Astrocyte (in vitro differentiated cells and primary cell): ENCODE results near the gene PYCARD. TPM values are rescaled to one million over a fixed set of nuclear protein-coding genes. Genes with fewer than 3 reads are reported as not detected.

ENCODE experiments used
- DNase-seq: peaks from one replicate; pipeline ENCODE4 v3.0.0-alpha.2; 2010; ENCODE audit warnings: low read depth
- FAIRE-seq: peaks from 2 replicates; lab custom pipeline; 2011; peaks lifted over from hg19 to GRCh38; lab: Jason Lieb, UNC
- H2AFZ ChIP-seq: 2 replicates; pipeline ENCODE4 v1.6.0; 2012; ENCODE audit warnings: low read depth, low read length, inconsistent platforms
- H3K27ac ChIP-seq: 2 replicates; pipeline ENCODE4 v1.5.1; 2011; ENCODE audit warnings: low read depth, low read length, inconsistent platforms
- H3K27me3 ChIP-seq: 2 replicates; pipeline ENCODE4 v1.6.0; 2011; ENCODE audit warnings: low read length, inconsistent platforms; ENCODE audit not compliant: insufficient read depth
- H3K36me3 ChIP-seq: 2 replicates; pipeline ENCODE4 v1.5.1; 2011; ENCODE audit warnings: low read length, inconsistent platforms; ENCODE audit not compliant: insufficient read depth
- H3K4me1 ChIP-seq: 2 replicates; pipeline ENCODE4 v1.5.1; 2011; ENCODE audit warnings: low read length, inconsistent platforms; ENCODE audit not compliant: insufficient read depth
- H3K4me2 ChIP-seq: 2 replicates; pipeline ENCODE4 v1.6.0; 2012; ENCODE audit warnings: low read length, inconsistent platforms
- H3K4me3 ChIP-seq: 2 replicates; pipeline ENCODE4 v1.5.1; 2011; ENCODE audit warnings: low read depth, mild to moderate bottlenecking, low read length, inconsistent platforms; ENCODE audit not compliant: insufficient read depth
- H3K79me2 ChIP-seq: 2 replicates; pipeline ENCODE4 v1.6.0; 2012; ENCODE audit warnings: mild to moderate bottlenecking, low read length, inconsistent platforms; ENCODE audit not compliant: insufficient read depth
- H3K9ac ChIP-seq: 2 replicates; pipeline ENCODE4 v1.6.0; 2012; ENCODE audit warnings: mild to moderate bottlenecking, low read length, inconsistent platforms
- H3K9me3 ChIP-seq: 2 replicates; pipeline ENCODE4 v1.5.1; 2012; ENCODE audit warnings: low read depth, mild to moderate bottlenecking, low read length, inconsistent platforms; ENCODE audit not compliant: insufficient read depth
- H4K20me1 ChIP-seq: 2 replicates; pipeline ENCODE4 v1.6.0; 2012; ENCODE audit warnings: low read length, inconsistent platforms; ENCODE audit not compliant: insufficient read depth
- H3K27ac Mint-ChIP-seq: one replicate; pipeline ENCODE4 v1.8.0; 2021; ENCODE audit warnings: mild to moderate bottlenecking, mixed read lengths; ENCODE audit not compliant: unreplicated experiment
- H3K27me3 Mint-ChIP-seq: one replicate; pipeline ENCODE4 v1.8.0; 2021; ENCODE audit warnings: low read depth, mixed read lengths; ENCODE audit not compliant: unreplicated experiment
- H3K36me3 Mint-ChIP-seq: one replicate; pipeline ENCODE4 v1.8.0; 2021; ENCODE audit warnings: low read depth, mixed read lengths; ENCODE audit not compliant: unreplicated experiment
- H3K4me1 Mint-ChIP-seq: one replicate; pipeline ENCODE4 v1.8.0; 2021; ENCODE audit warnings: low read depth, mixed read lengths; ENCODE audit not compliant: unreplicated experiment
- H3K4me3 Mint-ChIP-seq: one replicate; pipeline ENCODE4 v1.8.0; 2021; ENCODE audit warnings: mild to moderate bottlenecking, moderate library complexity, mixed read lengths; ENCODE audit not compliant: unreplicated experiment
- H3K9me3 Mint-ChIP-seq: one replicate; pipeline ENCODE4 v1.8.0; 2021; ENCODE audit warnings: mild to moderate bottlenecking, mixed read lengths; ENCODE audit not compliant: unreplicated experiment
- EZH2 ChIP-seq: IDR thresholded peaks from 2 replicates; pipeline ENCODE4 v1.6.1; 2012; ENCODE audit warnings: mild to moderate bottlenecking, low read length, inconsistent platforms; ENCODE audit not compliant: insufficient read depth
- total RNA-seq: library from RNA; stranded (reverse); gene quantifications from 2 replicates; pipeline ENCODE4 v1.2.1, GENCODE V29; 2021
- TF ChIP-seq, protein P1 (sequence below): IDR thresholded peaks from 2 replicates; pipeline ENCODE4 v1.5.1; 2011; ENCODE audit warnings: low read depth, mild to moderate bottlenecking, inconsistent platforms, low read length, moderate library complexity; ENCODE audit not compliant: insufficient read depth

Gene PYCARD
- total RNA-seq, 1 donor from 2014 or later = 7.3 TPM

GRCh38 chr16:31214708-31215286 is 12.2 kb upstream of the PYCARD start:
- Histone ChIP-seq H2AFZ (peak overlapping the region; percentile 88), H3K27me3 (peaks cover 44% of the 10 kb centered on the region), H3K4me1 (peaks cover 12% of the 10 kb centered on the region), H3K79me2 (no peaks in the 10 kb centered on the region), H4K20me1 (no peaks in the 10 kb centered on the region), H3K36me3 (no peaks in the 10 kb centered on the region), H3K9ac (peak overlapping the region; percentile 27), H3K4me3 (peak overlapping the region; percentile 51), H3K27ac (no peak overlapping the region), H3K4me2 (peak overlapping the region; percentile 87), H3K9me3 (no peaks in the 10 kb centered on the region)
- Mint-ChIP-seq H3K4me1 (no peaks in the 10 kb centered on the region), H3K36me3 (no peaks in the 10 kb centered on the region), H3K27ac (no peak overlapping the region), H3K27me3 (peaks cover 76% of the 10 kb centered on the region), H3K9me3 (no peaks in the 10 kb centered on the region), H3K4me3 (peak overlapping the region; percentile 69)
- FAIRE-seq = no peak
- DNase-seq = no peak
- peak; percentile 92 for TF ChIP-seq EZH2
- TF ChIP-seq, protein P1, sequence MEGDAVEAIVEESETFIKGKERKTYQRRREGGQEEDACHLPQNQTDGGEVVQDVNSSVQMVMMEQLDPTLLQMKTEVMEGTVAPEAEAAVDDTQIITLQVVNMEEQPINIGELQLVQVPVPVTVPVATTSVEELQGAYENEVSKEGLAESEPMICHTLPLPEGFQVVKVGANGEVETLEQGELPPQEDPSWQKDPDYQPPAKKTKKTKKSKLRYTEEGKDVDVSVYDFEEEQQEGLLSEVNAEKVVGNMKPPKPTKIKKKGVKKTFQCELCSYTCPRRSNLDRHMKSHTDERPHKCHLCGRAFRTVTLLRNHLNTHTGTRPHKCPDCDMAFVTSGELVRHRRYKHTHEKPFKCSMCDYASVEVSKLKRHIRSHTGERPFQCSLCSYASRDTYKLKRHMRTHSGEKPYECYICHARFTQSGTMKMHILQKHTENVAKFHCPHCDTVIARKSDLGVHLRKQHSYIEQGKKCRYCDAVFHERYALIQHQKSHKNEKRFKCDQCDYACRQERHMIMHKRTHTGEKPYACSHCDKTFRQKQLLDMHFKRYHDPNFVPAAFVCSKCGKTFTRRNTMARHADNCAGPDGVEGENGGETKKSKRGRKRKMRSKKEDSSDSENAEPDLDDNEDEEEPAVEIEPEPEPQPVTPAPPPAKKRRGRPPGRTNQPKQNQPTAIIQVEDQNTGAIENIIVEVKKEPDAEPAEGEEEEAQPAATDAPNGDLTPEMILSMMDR = no peak

DNA sequence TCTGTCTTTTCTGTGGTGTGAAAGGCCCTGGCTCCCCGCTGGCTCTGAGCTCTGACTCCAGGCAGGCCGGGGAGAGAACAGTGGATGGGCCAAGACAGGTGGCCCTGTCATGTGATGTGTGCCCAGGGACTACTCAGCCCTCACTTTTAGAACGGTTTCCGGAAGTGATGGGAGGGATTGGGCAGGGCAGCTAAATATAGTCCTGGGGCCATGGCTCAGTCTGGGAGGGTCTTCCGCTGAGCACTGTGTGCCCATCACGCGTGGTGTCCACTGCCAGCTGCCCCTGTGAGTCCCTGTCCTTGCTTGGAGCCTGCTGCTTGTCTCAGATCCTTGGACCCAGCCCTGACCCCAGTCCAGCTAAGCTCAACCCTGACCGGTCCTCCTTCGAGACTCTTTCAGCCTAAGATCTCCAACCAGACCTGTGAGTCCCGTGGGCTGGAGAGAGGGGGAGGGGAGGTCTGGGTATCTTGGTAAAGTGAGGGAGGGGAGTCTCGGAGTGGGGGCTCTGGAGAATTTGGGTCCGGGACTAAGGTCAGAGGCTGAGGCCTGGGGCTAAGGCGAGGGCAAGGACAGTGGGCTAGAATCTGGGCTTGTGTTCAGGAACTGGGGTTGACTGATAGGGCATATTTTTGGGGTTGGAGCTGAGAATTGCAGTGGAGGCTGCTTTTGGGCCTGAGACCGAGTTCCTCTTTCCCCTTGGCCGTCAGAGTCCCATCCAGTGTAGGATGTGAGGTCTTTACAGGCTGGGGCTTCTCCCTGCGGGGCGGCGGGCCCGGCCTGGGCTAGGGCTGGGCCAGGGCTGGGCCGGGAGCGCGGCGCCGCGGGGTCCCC is 11.5 kb upstream of the PYCARD start, which contains the start of gene TRIM72:
TRIM72 (plus strand) TSS at position 243 of the 831 bp plus-strand sequence. CDS start 620 bp downstream, outside the sequence.
- FAIRE-seq (no peak), DNase-seq (no peak)
- H3K9me3 ChIP-seq = no peaks in the 10 kb centered on the region
- H3K4me2 ChIP-seq = peak within 1 kb of the TSS; percentile 87
- Mint-ChIP-seq H3K27ac (no peak within 1 kb of the TSS), H3K4me1 (no peaks in the 10 kb centered on the region), H3K4me3 (peak within 1 kb of the TSS; percentile 69), H3K36me3 (no peaks in the 10 kb centered on the region), H3K27me3 (peaks cover 73% of the 10 kb centered on the region), H3K9me3 (no peaks in the 10 kb centered on the region)
- peak within 1 kb of the TSS; percentile 88 for H2AFZ ChIP-seq
- H3K27me3 ChIP-seq = peaks cover 46% of the 10 kb centered on the region
- H3K36me3 ChIP-seq = no peaks in the 10 kb centered on the region
- TF ChIP-seq EZH2 = no peak
- TF ChIP-seq, protein P1 = no peak
- H3K9ac ChIP-seq = peak within 1 kb of the TSS; percentile 27
- H3K4me3 ChIP-seq = peak within 1 kb of the TSS; percentile 51
- peaks cover 12% of the 10 kb centered on the region for H3K4me1 ChIP-seq
- H3K27ac ChIP-seq = no peak within 1 kb of the TSS
- H4K20me1 ChIP-seq = no peaks in the 10 kb centered on the region
- no peaks in the 10 kb centered on the region for H3K79me2 ChIP-seq

DNA sequence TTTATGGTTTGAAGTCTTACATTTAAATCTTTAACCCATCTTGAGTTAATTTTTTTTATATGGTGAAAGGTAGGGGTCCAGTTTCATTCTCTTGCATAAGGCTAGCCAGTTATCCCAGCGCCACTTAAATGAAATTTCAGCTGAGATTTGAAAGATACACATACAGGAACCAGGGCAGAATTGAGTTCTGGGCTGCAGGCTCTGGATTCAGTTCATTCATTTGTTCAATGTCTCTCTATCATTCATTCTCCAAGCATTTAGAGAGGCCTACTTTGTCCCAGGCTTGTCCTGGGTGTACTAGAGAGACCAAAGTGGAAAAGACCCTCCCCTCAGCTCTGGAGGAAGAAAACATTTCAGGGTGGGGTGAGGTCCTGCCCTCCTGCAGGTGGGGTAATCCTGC is 10.8 kb upstream of the PYCARD start:
- Mint-ChIP-seq H3K4me3 (no peak overlapping the region), H3K27ac (no peak overlapping the region), H3K9me3 (no peaks in the 10 kb centered on the region), H3K36me3 (no peaks in the 10 kb centered on the region), H3K27me3 (peaks cover 66% of the 10 kb centered on the region), H3K4me1 (no peaks in the 10 kb centered on the region)
- H3K36me3 ChIP-seq = no peaks in the 10 kb centered on the region
- peaks cover 12% of the 10 kb centered on the region for H3K4me1 ChIP-seq
- H3K79me2 ChIP-seq = no peaks in the 10 kb centered on the region
- H3K9ac ChIP-seq = no peak overlapping the region
- no peak overlapping the region for H3K27ac ChIP-seq
- no peak overlapping the region for H3K4me3 ChIP-seq
- H3K9me3 ChIP-seq = no peaks in the 10 kb centered on the region
- H3K4me2 ChIP-seq = no peak overlapping the region
- no peak for FAIRE-seq
- no peak for TF ChIP-seq EZH2
- TF ChIP-seq, protein P1 = no peak
- DNase-seq = no peak
- no peak overlapping the region for H2AFZ ChIP-seq
- H3K27me3 ChIP-seq = peaks cover 49% of the 10 kb centered on the region
- no peaks in the 10 kb centered on the region for H4K20me1 ChIP-seq
